WTC11 (cell line): Measurements from ENCODE around the gene FXYD5. TPM values are rescaled to one million over a fixed set of nuclear protein-coding genes. Genes with fewer than 3 reads are reported as not detected.

Experiments
- ATAC-seq: fragments of 200-7000 bp; cut with Tn5 transposase; 2 replicates; pipeline ENCODE4 v1.10.0; 2021; ENCODE audit warnings: mild to moderate bottlenecking, moderate library complexity
- CTCF ChIA-PET: fragments of 300-600 bp; sonication (Branson Sonifier 250); formaldehyde crosslinking; loops from one replicate; lab custom pipeline; 2021; ENCODE audit warnings: antibody characterized with exemption; lab: Charles Lee
- POLR2A ChIA-PET: fragments of 350-600 bp; sonication (Branson Sonifier 250); formaldehyde crosslinking; loops from one replicate; lab custom pipeline; 2021; ENCODE audit warnings: antibody characterized with exemption; lab: Charles Lee
- DNase-seq: peaks from one replicate; pipeline ENCODE4 v3.0.0; 2021; ENCODE audit warnings: low spot score
- H3K27ac Mint-ChIP-seq: 2 replicates; pipeline ENCODE4 v1.8.0; 2021; ENCODE audit warnings: mixed read lengths
- H3K27me3 Mint-ChIP-seq: 2 replicates; pipeline ENCODE4 v1.8.0; 2021; ENCODE audit warnings: low read depth, mild to moderate bottlenecking, moderate library complexity, mixed read lengths
- H3K36me3 Mint-ChIP-seq: 2 replicates; pipeline ENCODE4 v1.8.0; 2021; ENCODE audit warnings: mixed read lengths
- H3K4me1 Mint-ChIP-seq: 2 replicates; pipeline ENCODE4 v1.8.0; 2022; ENCODE audit warnings: mixed read lengths
- H3K4me3 Mint-ChIP-seq: 2 replicates; pipeline ENCODE4 v1.8.0; 2021; ENCODE audit warnings: mild to moderate bottlenecking, moderate library complexity, mixed read lengths
- H3K9me3 Mint-ChIP-seq: 2 replicates; pipeline ENCODE4 v1.8.0; 2021; ENCODE audit warnings: mixed read lengths
- CREB1 ChIP-seq: sonication (generic); formaldehyde crosslinking; IDR thresholded peaks from 2 replicates; pipeline ENCODE4 v1.8.0; 2023; ENCODE audit warnings: mild to moderate bottlenecking, missing genetic modification reagents
- ELF4 ChIP-seq: sonication (generic); formaldehyde crosslinking; IDR thresholded peaks from 2 replicates; pipeline ENCODE4 v1.8.1; 2022; ENCODE audit warnings: low read depth, mild to moderate bottlenecking, moderate library complexity, missing genetic modification reagents
- ESRRA ChIP-seq: sonication (generic); formaldehyde crosslinking; IDR thresholded peaks from 2 replicates; pipeline ENCODE4 v1.8.1; 2022; ENCODE audit warnings: mild to moderate bottlenecking, missing genetic modification reagents, borderline replicate concordance
- GABPB1 ChIP-seq: sonication (generic); formaldehyde crosslinking; IDR thresholded peaks from 2 replicates; pipeline ENCODE4 v1.8.1; 2023; ENCODE audit warnings: mild to moderate bottlenecking, missing genetic modification reagents
- GRHL2 ChIP-seq: fragments of 250-450 bp; sonication (Bioruptor Pico); IDR thresholded peaks from 2 replicates; pipeline ENCODE4 v1.8.0; 2022; ENCODE audit warnings: mild to moderate bottlenecking, moderate library complexity; ENCODE audit not compliant: insufficient replicate concordance, severe bottlenecking
- GTF2I ChIP-seq: fragments of 250-450 bp; sonication (Bioruptor Pico); conservative IDR thresholded peaks from 2 replicates; pipeline ENCODE4 v1.4.0; 2021; ENCODE audit warnings: mild to moderate bottlenecking
- PRRX2 ChIP-seq: fragments of 250-450 bp; sonication (Bioruptor Pico); IDR thresholded peaks from 2 replicates; pipeline ENCODE4 v1.8.0; 2021; ENCODE audit warnings: mild to moderate bottlenecking
- ZNF121 ChIP-seq: sonication (generic); formaldehyde crosslinking; IDR thresholded peaks from 2 replicates; pipeline ENCODE4 v1.8.0; 2023; ENCODE audit warnings: missing genetic modification reagents
- ZNF219 ChIP-seq: sonication (generic); formaldehyde crosslinking; IDR thresholded peaks from 2 replicates; pipeline ENCODE4 v1.8.0; 2023; ENCODE audit warnings: missing genetic modification reagents, mild to moderate bottlenecking, borderline replicate concordance
- total RNA-seq: library from RNA; stranded (reverse); gene quantifications from 3 replicates; pipeline ENCODE4 v1.2.3, GENCODE V29; 2021
- TF ChIP-seq, protein P1 (sequence below): sonication (generic); formaldehyde crosslinking; IDR thresholded peaks from 2 replicates; pipeline ENCODE4 v1.8.0; 2022; ENCODE audit warnings: missing genetic modification reagents
- TF ChIP-seq, protein P2 (sequence below): fragments of 250-450 bp; sonication (Bioruptor Pico); IDR thresholded peaks from 2 replicates; pipeline ENCODE4 v1.8.0; 2021; ENCODE audit warnings: mild to moderate bottlenecking
- TF ChIP-seq, protein P3 (sequence below): fragments of 250-450 bp; sonication (Bioruptor Pico); IDR thresholded peaks from 2 replicates; pipeline ENCODE4 v1.9.0; 2021; ENCODE audit warnings: mild to moderate bottlenecking
- TF ChIP-seq, protein P4 (sequence below): sonication (generic); formaldehyde crosslinking; IDR thresholded peaks from 2 replicates; pipeline ENCODE4 v1.8.0; 2022; ENCODE audit warnings: mild to moderate bottlenecking, missing genetic modification reagents

FXYD5 gene
- total RNA-seq, 1 experiment from 2014 or later, result 114 TPM

DNA sequence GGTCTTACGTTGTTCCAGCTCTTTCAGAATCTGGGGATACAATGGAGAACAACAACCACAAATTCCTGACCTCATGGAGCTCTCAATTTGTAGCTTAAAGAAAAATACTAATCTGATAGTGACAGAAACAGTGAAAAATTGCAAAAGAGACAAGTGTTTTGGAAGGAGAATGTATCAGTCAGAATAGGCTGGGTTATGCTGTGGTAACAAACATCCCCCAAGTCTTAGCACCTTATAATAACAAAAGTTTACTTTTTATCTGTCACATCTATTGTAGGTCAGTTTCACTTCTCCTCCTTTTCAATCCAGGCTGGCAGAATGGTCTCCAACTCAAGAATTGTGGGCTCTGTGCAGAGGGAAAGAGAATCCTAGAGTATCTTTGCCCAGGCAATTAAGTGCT lies 64.5 kb downstream of the FXYD5 start:
- no peak overlapping the region for H3K27ac Mint-ChIP-seq
- no peak overlapping the region for H3K4me3 Mint-ChIP-seq
- CTCF ChIA-PET, result interaction anchor here (0.9 kb wide), 1 partner anchor 175 kb away, joined by 5 read pairs; no protein-coding TSS in a partner anchor
- peaks cover 12% of the 10 kb centered on the region for H3K36me3 Mint-ChIP-seq
- TF ChIP-seq ESRRA (CRISPR knock-in tag) (no peak), PRRX2 (CRISPR knock-in tag) (no peak), GABPB1 (no peak), ZNF121 (CRISPR knock-in tag) (no peak), CREB1 (CRISPR knock-in tag) (no peak), ELF4 (no peak), GTF2I (CRISPR knock-in tag) (no peak; the same call in 1 of the 2 replicates), ZNF219 (CRISPR knock-in tag) (no peak), GRHL2 (no peak)
- TF ChIP-seq, protein P1, sequence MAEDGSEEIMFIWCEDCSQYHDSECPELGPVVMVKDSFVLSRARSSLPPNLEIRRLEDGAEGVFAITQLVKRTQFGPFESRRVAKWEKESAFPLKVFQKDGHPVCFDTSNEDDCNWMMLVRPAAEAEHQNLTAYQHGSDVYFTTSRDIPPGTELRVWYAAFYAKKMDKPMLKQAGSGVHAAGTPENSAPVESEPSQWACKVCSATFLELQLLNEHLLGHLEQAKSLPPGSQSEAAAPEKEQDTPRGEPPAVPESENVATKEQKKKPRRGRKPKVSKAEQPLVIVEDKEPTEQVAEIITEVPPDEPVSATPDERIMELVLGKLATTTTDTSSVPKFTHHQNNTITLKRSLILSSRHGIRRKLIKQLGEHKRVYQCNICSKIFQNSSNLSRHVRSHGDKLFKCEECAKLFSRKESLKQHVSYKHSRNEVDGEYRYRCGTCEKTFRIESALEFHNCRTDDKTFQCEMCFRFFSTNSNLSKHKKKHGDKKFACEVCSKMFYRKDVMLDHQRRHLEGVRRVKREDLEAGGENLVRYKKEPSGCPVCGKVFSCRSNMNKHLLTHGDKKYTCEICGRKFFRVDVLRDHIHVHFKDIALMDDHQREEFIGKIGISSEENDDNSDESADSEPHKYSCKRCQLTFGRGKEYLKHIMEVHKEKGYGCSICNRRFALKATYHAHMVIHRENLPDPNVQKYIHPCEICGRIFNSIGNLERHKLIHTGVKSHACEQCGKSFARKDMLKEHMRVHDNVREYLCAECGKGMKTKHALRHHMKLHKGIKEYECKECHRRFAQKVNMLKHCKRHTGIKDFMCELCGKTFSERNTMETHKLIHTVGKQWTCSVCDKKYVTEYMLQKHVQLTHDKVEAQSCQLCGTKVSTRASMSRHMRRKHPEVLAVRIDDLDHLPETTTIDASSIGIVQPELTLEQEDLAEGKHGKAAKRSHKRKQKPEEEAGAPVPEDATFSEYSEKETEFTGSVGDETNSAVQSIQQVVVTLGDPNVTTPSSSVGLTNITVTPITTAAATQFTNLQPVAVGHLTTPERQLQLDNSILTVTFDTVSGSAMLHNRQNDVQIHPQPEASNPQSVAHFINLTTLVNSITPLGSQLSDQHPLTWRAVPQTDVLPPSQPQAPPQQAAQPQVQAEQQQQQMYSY (CRISPR knock-in tag), result no peak
- TF ChIP-seq, protein P2, sequence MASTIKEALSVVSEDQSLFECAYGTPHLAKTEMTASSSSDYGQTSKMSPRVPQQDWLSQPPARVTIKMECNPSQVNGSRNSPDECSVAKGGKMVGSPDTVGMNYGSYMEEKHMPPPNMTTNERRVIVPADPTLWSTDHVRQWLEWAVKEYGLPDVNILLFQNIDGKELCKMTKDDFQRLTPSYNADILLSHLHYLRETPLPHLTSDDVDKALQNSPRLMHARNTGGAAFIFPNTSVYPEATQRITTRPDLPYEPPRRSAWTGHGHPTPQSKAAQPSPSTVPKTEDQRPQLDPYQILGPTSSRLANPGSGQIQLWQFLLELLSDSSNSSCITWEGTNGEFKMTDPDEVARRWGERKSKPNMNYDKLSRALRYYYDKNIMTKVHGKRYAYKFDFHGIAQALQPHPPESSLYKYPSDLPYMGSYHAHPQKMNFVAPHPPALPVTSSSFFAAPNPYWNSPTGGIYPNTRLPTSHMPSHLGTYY (CRISPR knock-in tag), result no peak
- TF ChIP-seq, protein P3, sequence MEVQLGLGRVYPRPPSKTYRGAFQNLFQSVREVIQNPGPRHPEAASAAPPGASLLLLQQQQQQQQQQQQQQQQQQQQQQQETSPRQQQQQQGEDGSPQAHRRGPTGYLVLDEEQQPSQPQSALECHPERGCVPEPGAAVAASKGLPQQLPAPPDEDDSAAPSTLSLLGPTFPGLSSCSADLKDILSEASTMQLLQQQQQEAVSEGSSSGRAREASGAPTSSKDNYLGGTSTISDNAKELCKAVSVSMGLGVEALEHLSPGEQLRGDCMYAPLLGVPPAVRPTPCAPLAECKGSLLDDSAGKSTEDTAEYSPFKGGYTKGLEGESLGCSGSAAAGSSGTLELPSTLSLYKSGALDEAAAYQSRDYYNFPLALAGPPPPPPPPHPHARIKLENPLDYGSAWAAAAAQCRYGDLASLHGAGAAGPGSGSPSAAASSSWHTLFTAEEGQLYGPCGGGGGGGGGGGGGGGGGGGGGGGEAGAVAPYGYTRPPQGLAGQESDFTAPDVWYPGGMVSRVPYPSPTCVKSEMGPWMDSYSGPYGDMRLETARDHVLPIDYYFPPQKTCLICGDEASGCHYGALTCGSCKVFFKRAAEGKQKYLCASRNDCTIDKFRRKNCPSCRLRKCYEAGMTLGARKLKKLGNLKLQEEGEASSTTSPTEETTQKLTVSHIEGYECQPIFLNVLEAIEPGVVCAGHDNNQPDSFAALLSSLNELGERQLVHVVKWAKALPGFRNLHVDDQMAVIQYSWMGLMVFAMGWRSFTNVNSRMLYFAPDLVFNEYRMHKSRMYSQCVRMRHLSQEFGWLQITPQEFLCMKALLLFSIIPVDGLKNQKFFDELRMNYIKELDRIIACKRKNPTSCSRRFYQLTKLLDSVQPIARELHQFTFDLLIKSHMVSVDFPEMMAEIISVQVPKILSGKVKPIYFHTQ, result no peak
- TF ChIP-seq, protein P4, sequence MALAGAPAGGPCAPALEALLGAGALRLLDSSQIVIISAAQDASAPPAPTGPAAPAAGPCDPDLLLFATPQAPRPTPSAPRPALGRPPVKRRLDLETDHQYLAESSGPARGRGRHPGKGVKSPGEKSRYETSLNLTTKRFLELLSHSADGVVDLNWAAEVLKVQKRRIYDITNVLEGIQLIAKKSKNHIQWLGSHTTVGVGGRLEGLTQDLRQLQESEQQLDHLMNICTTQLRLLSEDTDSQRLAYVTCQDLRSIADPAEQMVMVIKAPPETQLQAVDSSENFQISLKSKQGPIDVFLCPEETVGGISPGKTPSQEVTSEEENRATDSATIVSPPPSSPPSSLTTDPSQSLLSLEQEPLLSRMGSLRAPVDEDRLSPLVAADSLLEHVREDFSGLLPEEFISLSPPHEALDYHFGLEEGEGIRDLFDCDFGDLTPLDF (CRISPR knock-in tag), result no peak
- POLR2A ChIA-PET, result no interaction called here
- peaks cover 17% of the 10 kb centered on the region for H3K4me1 Mint-ChIP-seq
- DNase-seq (no peak), ATAC-seq (no peak)
- peaks cover 46% of the 10 kb centered on the region for H3K9me3 Mint-ChIP-seq
- peaks cover 13% of the 10 kb centered on the region for H3K27me3 Mint-ChIP-seq

Other genes starting within 250 kb of the FXYD5 start
- 5.4 to 6.8 TPM (median 6.0 TPM) in 3 replicates for gene ZNF30, start 227.8 kb upstream of the FXYD5 start, total RNA-seq
- 6.6 to 12.9 TPM (median 8.0 TPM) in 3 replicates for gene ZNF792, start 190.5 kb upstream of the FXYD5 start, total RNA-seq
- gene GRAMD1A, start 154.4 kb upstream of the FXYD5 start, total RNA-seq, result 235 to 389 TPM (median 236 TPM) in 3 replicates
- 4.4 to 8.0 TPM (median 4.8 TPM) in 3 replicates for gene SCN1B, start 124.3 kb upstream of the FXYD5 start, total RNA-seq
- gene HPN, start 113.0 kb upstream of the FXYD5 start, total RNA-seq, result 20.8 to 35.5 TPM (median 34.6 TPM) in 3 replicates
- 1.0 to 1.8 TPM (median 1.2 TPM) in 3 replicates for gene FXYD3, start 38.9 kb upstream of the FXYD5 start, total RNA-seq
- 14.2 to 15.7 TPM (median 15.1 TPM) in 3 replicates for gene LGI4, start 19.7 kb upstream of the FXYD5 start, total RNA-seq
- gene FXYD1, start 15.9 kb upstream of the FXYD5 start, total RNA-seq, result 11.3 to 13.4 TPM (median 13.3 TPM) in 3 replicates
- 16.7 to 16.9 TPM (median 16.9 TPM) in 3 replicates for gene FXYD7, start 11.5 kb upstream of the FXYD5 start, total RNA-seq
- gene FAM187B, start 74.0 kb downstream of the FXYD5 start, total RNA-seq, result 0.16 to 0.20 TPM in 2 of 3 replicates, not detected in the other
- gene LSR, start 94.3 kb downstream of the FXYD5 start, total RNA-seq, result 126 to 132 TPM (median 130 TPM) in 3 replicates
- gene USF2, start 114.2 kb downstream of the FXYD5 start, total RNA-seq, result 109 to 127 TPM (median 120 TPM) in 3 replicates
- 0.11 to 0.22 TPM (median 0.14 TPM) in 3 replicates for gene HAMP, start 127.8 kb downstream of the FXYD5 start, total RNA-seq
- 0.23 to 0.53 TPM (median 0.46 TPM) in 3 replicates for gene MAG, start 137.4 kb downstream of the FXYD5 start, total RNA-seq
- 0.28 to 1.1 TPM (median 0.55 TPM) in 3 replicates for gene CD22, start 174.5 kb downstream of the FXYD5 start, total RNA-seq
- 0.07 TPM in 1 of 3 replicates, not detected in the others for gene FFAR1, start 193.2 kb downstream of the FXYD5 start, total RNA-seq
- gene FFAR3, start 203.7 kb downstream of the FXYD5 start, total RNA-seq, result not detected in 3 replicates
- not detected in 3 replicates for gene GPR42, start 216.3 kb downstream of the FXYD5 start, total RNA-seq